Omental fat pad (tissue), 4 donors: ENCODE results near the gene CRIM1. TPM values are rescaled to one million over a fixed set of nuclear protein-coding genes. Genes with fewer than 3 reads are reported as not detected.
A peak's percentile ranks its signal among the peaks of the same experiment; 100 is the strongest.

ENCODE experiments used
- ATAC-seq: fragments of 150-250 bp; one replicate; pipeline ENCODE4 v1.9.1; 2016; ENCODE audit warnings: mild to moderate bottlenecking, moderate library complexity; ENCODE audit not compliant: low FRiP score
- DNase-seq: peaks from one replicate; pipeline ENCODE4 v3.0.0-alpha.2; 2019; ENCODE audit warnings: low spot score
- total RNA-seq, 4 donors: library from RNA; depleted of rRNA; stranded (reverse); fragments of >200 nt; gene quantifications; one replicate each; pipeline ENCODE4 v1.1.0, GENCODE V29; 2016
- TF ChIP-seq, protein P1 (sequence below), 3 donors: fragments of 450-650 bp; IDR thresholded peaks; one replicate each; pipeline ENCODE4 v1.5.1; 2016 to 2017; ENCODE audit warnings: antibody characterized with exemption in 3 of 3, mild to moderate bottlenecking in 3 of 3, moderate library complexity in 2 of 3

CRIM1 gene
- total RNA-seq, 4 donors from 2014 or later: 229 to 252 (median 233) TPM

DNA sequence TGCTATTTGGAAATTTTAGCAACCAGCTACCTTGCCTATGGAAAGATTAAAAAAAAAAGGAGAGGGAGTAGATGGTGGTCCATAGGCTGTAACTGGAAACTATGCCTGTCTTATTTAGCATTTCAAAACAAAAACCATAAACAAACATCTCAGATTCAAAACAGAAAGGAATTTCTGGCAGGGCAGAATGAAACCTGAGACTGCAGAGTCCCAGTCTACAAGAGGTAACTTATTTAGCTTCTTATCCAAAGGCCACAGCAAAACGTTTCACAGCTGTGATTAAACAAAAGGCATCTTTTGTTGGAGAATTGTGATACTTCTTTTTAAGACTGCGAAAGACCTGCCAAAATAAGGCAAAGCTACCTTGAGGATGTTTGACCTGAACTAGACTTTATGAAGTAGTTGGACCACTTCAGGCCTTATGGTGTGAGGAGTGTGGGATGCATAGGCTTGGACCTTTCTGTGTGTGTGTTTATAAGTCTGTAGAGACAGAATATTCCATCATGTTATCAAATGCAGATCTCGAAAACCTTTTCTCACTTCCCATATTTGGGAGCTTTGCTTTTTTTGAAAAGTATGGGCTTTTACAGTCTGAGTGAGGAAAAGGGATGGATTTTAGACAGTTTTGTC is 11.0 kb downstream of the CRIM1 start:
- TF ChIP-seq, protein P1, sequence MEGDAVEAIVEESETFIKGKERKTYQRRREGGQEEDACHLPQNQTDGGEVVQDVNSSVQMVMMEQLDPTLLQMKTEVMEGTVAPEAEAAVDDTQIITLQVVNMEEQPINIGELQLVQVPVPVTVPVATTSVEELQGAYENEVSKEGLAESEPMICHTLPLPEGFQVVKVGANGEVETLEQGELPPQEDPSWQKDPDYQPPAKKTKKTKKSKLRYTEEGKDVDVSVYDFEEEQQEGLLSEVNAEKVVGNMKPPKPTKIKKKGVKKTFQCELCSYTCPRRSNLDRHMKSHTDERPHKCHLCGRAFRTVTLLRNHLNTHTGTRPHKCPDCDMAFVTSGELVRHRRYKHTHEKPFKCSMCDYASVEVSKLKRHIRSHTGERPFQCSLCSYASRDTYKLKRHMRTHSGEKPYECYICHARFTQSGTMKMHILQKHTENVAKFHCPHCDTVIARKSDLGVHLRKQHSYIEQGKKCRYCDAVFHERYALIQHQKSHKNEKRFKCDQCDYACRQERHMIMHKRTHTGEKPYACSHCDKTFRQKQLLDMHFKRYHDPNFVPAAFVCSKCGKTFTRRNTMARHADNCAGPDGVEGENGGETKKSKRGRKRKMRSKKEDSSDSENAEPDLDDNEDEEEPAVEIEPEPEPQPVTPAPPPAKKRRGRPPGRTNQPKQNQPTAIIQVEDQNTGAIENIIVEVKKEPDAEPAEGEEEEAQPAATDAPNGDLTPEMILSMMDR (IDR thresholded peaks at IDR 0.05): no peak
- ATAC-seq (no peak), DNase-seq (no peak)

DNA sequence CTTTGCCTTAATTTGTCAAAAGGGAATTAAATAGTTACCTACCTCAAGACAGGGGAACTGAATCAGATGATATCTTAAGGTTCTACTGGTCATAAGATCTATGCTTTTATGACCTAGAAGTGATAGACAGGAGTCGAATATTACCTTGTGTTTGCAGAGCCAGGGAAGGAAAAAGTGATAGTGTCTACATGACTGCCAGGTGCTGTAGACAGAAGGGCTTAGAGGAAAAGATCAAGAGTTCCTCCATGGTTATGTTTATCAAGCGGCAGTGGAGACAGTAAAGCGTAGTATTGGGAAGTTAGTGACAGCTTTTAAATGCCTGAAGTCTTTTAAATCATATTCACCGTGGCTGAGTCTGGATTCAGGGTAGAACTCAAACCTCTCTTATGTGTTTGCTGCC is 11.9 kb downstream of the CRIM1 start:
- ATAC-seq (no peak), DNase-seq (no peak)
- TF ChIP-seq, protein P1 (IDR thresholded peaks at IDR 0.05): no peak

DNA sequence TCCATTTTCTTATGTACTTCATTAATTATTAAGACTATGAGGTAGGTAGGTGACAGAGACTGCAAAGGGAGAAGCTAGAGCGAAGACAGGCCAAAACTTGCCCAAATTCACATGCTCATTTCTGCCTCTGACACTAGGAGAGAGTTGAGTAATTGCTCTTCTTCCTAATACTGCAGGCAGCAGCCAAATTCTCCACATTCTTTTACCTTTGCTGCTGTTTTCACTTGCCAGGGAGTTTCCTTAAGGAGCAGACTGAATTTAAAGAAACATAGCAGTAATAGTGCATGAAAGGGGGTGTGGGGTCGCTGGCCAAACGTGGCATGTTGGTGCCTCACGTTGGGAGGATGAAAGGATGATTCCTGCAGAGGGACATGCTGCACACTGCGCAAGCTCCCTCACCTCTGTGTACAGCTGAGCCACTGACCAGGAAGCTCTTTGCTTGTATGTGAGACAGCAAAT is 12.3 kb downstream of the CRIM1 start:
- ATAC-seq (peak; percentile 42), DNase-seq (no peak)
- TF ChIP-seq, protein P1 (IDR thresholded peaks at IDR 0.05): no peak

DNA sequence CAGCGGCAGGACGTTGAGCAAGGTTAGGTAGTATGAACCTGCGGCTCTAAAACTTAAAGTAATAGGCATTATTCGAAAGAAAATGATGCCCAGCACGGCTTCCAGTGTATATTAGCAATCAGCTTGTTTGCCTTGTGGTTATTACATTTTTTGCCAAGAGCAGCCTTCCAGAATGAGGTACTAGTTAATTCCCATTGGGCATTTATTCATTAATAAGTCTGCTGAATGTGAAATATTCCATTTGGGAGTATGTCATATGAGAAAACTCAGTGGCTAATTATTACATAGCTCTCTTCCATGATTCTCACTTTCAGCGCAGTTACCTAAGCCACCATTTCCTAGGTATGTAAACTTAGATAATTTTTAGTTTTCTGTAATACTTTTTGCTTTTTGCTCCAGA is 12.9 kb downstream of the CRIM1 start:
- TF ChIP-seq, protein P1 (IDR thresholded peaks at IDR 0.05): no peak
- no peak for ATAC-seq
- no peak for DNase-seq

DNA sequence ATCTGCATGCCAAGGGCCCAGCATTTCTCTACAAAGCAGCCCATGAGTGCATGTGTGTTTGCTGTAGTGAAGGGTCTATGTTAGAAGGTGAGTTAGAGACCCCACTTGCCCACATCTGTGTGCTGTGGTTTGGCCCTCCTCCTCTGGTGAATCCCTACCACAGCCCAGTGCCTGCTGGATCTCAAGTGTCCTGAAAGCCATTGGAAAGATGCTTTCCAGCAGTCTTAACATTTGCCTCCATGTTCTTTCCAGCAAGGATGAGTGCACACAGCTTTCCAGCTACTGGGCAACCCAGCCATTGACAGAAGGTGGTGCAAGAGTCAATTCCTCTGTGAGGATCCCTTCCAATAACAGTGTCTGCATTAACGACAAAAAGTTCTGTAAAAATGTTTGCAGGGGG is 13.6 kb downstream of the CRIM1 start:
- ATAC-seq: no peak
- DNase-seq: no peak
- TF ChIP-seq, protein P1 (IDR thresholded peaks at IDR 0.05): no peak

DNA sequence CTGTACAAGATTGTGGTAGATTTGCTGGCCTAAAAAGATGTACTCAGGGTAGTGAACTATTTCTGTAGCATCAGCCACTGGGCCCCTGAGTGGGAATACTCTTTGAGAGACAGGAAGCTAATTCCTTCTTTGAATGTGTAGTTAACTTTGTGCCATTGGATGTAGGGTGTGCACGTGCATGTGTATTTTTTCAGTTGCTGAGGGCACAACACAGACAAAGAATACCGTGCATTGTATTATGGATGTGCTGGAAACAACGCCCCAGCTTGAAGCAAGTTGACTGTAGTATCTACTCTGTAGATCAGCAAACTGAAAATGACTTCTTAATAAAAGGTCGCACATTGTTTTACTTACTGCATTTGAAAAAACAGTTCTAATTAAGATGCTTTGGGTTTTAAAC is 14.1 kb downstream of the CRIM1 start:
- ATAC-seq: no peak

DNA sequence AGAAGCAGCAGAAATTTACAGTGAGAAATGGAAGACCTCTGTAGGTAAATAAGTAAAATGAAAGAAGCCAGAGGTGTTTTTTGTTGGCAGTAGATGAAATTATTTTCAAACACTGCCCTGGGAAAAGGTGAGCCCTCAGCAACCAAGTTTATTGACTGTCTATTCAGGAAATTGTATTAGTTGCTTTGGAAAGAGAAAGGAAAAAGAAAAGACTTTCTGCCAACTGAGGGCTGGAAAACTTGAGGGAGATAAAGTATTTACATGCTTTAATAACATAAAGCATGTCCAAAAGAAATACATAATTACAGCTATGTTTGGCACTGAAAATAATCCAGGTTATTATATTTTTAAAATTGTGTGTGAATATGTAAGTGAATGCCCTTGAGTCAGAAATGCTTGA is 14.7 kb downstream of the CRIM1 start:
- DNase-seq (no peak), ATAC-seq (no peak)
- TF ChIP-seq, protein P1 (IDR thresholded peaks at IDR 0.05): no peak

More for the DNA sequence above, 14.1 kb downstream of the CRIM1 start:
- DNase-seq: no peak
- TF ChIP-seq, protein P1 (IDR thresholded peaks at IDR 0.05): no peak
